Ishikawa (cell line): Measurements from ENCODE around the gene RALGAPA1.

Experiments
- CEBPB ChIP-seq: IDR thresholded peaks from 2 replicates; pipeline ENCODE4 v1.6.1; 2012
- EP300 ChIP-seq: IDR thresholded peaks from 2 replicates; pipeline ENCODE4 v1.6.1; 2012; ENCODE audit warnings: borderline replicate concordance
- REST ChIP-seq: IDR thresholded peaks from 2 replicates; pipeline ENCODE4 v1.6.1; 2012; ENCODE audit warnings: low read depth, mild to moderate bottlenecking

GRCh38 chr14:35808076-35808637, 938 bp downstream of the RALGAPA1 start:
- TF ChIP-seq EP300 (no peak), CEBPB (no peak), REST (no peak)
